SK-N-SH (cell line): ENCODE results near the gene SCFD1. TPM values are rescaled to one million over a fixed set of nuclear protein-coding genes. Genes with fewer than 3 reads are reported as not detected.

Experiments used
- CTCF ChIA-PET: fragments of 300-600, 350-600 bp; formaldehyde crosslinking; extraction: SDS; loops from one replicate; lab custom pipeline; 2021; lab: Yijun Ruan, JAX
- POLR2A ChIA-PET: fragments of 350-600 bp; sonication (Branson Sonifier 250); formaldehyde crosslinking; extraction: SDS; loops from one replicate; lab custom pipeline; 2020; ENCODE audit warnings: antibody characterized with exemption, inconsistent platforms; lab: Yijun Ruan, JAX
- DNase-seq: peaks from one replicate; pipeline ENCODE4 v3.0.0; 2012
- H2AFZ ChIP-seq: fragments of 200-600 bp; sonication (generic); 2 replicates; pipeline ENCODE4 v1.8.1; 2016; ENCODE audit warnings: antibody characterized with exemption, mild to moderate bottlenecking, low read depth
- H3F3A ChIP-seq: fragments of 200-600 bp; sonication (generic); replicated peaks from 2 replicates; pipeline ENCODE3; 2016; ENCODE audit warnings: antibody characterized with exemption, mild to moderate bottlenecking; ENCODE audit not compliant: insufficient read depth
- H3K27ac ChIP-seq, 2 experiments: fragments of 200-500 bp in 1 of 2; fragments of 200-600 bp in 1 of 2; sonication (Bioruptor generic) in 1 of 2; sonication (generic), shearing (Covaris generic) in 1 of 2; 2 replicates each; pipeline versions ENCODE4 v1.5.1 to v1.6.1; 2014 to 2016; ENCODE audit warnings: low read depth in 2 of 2, inconsistent platforms in 1 of 2, low read length in 1 of 2, mild to moderate bottlenecking in 1 of 2, mixed read lengths in 1 of 2
- H3K27me3 ChIP-seq: fragments of 200-600 bp; sonication (generic), shearing (Covaris generic); 2 replicates; pipeline ENCODE4 v1.6.1; 2016; ENCODE audit warnings: mixed run types; ENCODE audit not compliant: insufficient read depth
- H3K36me3 ChIP-seq, 2 experiments: fragments of 200-500 bp in 1 of 2; fragments of 200-600 bp in 1 of 2; sonication (Bioruptor generic) in 1 of 2; sonication (generic) in 1 of 2; replicated peaks in 1 of 2; 2 replicates each; pipeline versions ENCODE3 to v1.5.1; 2014 to 2016; ENCODE audit warnings: low read length in 1 of 2, mild to moderate bottlenecking in 1 of 2; ENCODE audit not compliant: insufficient read depth in 2 of 2, control insufficient read depth in 1 of 2
- H3K4me1 ChIP-seq, 2 experiments: fragments of 200-500 bp in 1 of 2; fragments of 200-600 bp in 1 of 2; sonication (Bioruptor generic) in 1 of 2; sonication (generic), shearing (Covaris generic) in 1 of 2; 2 replicates each; pipeline versions ENCODE4 v1.5.1 to v1.6.1; 2014 to 2016; ENCODE audit warnings: low read depth in 1 of 2, low read length in 1 of 2, mixed run types in 1 of 2; ENCODE audit not compliant: insufficient read depth in 2 of 2, control insufficient read depth in 1 of 2
- H3K4me2 ChIP-seq: fragments of 200-600 bp; sonication (generic), shearing (Covaris generic); 2 replicates; pipeline ENCODE4 v1.6.1; 2017; ENCODE audit warnings: mixed run types
- H3K4me3 ChIP-seq, 2 experiments: fragments of 200-500 bp in 1 of 2; fragments of 200-600 bp in 1 of 2; sonication (Bioruptor generic) in 1 of 2; sonication (generic), shearing (Covaris generic) in 1 of 2; 2 replicates each; pipeline versions ENCODE4 v1.5.1 to v1.8.1; 2014 to 2016; ENCODE audit warnings: low read depth in 2 of 2, inconsistent platforms in 1 of 2, low read length in 1 of 2, mild to moderate bottlenecking in 1 of 2, mixed read lengths in 1 of 2, moderate library complexity in 1 of 2
- H3K79me2 ChIP-seq: fragments of 200-600 bp; sonication (generic); 2 replicates; pipeline ENCODE4 v1.8.1; 2017; ENCODE audit warnings: mild to moderate bottlenecking; ENCODE audit not compliant: insufficient read depth
- H3K9ac ChIP-seq: fragments of 200-600 bp; sonication (generic); 2 replicates; pipeline ENCODE4 v1.6.1; 2017; ENCODE audit warnings: mixed run types
- H3K9me2 ChIP-seq: fragments of 200-600 bp; sonication (generic); 2 replicates; pipeline ENCODE4 v1.6.1; 2017; ENCODE audit warnings: mixed run types
- H3K9me3 ChIP-seq: fragments of 200-600 bp; sonication (generic); 2 replicates; pipeline ENCODE4 v1.6.1; 2017; ENCODE audit warnings: mixed run types, mild to moderate bottlenecking, moderate library complexity
- H4K20me1 ChIP-seq: fragments of 200-600 bp; sonication (generic); 2 replicates; pipeline ENCODE4 v1.6.1; 2017; ENCODE audit warnings: mild to moderate bottlenecking, mixed run types; ENCODE audit not compliant: insufficient read depth
- CHD2 ChIP-seq: fragments of 150-350 bp; IDR thresholded peaks from 2 replicates; pipeline ENCODE4 v1.6.1; 2018; ENCODE audit warnings: low read length; ENCODE audit not compliant: partially characterized antibody
- ELF1 ChIP-seq: IDR thresholded peaks from 2 replicates; pipeline ENCODE4 v1.4.0; 2012
- GABPA ChIP-seq: IDR thresholded peaks from 2 replicates; pipeline ENCODE4 v1.4.0; 2012; ENCODE audit warnings: low read depth, mild to moderate bottlenecking
- JUND ChIP-seq: IDR thresholded peaks from 2 replicates; pipeline ENCODE4 v1.4.0; 2012
- MXI1 ChIP-seq: IDR thresholded peaks from 2 replicates; pipeline ENCODE4 v1.6.1; 2012; ENCODE audit warnings: mild to moderate bottlenecking, low read depth, low read length, improper control_type of control experiment
- NRF1 ChIP-seq: IDR thresholded peaks from 2 replicates; pipeline ENCODE4 v1.6.1; 2012; ENCODE audit warnings: low read depth, mild to moderate bottlenecking, low read length
- POLR2AphosphoS5 ChIP-seq: IDR thresholded peaks from 2 replicates; pipeline ENCODE4 v1.6.1; 2012; ENCODE audit warnings: low read depth, low read length
- RCOR1 ChIP-seq: fragments of 150-350 bp; IDR thresholded peaks from 2 replicates; pipeline ENCODE4 v1.6.1; 2017; ENCODE audit warnings: antibody characterized with exemption, low read length
- RXRA ChIP-seq: IDR thresholded peaks from 2 replicates; pipeline ENCODE4 v1.4.0; 2012; ENCODE audit warnings: low read depth, mild to moderate bottlenecking, borderline replicate concordance
- SIN3A ChIP-seq: IDR thresholded peaks from 2 replicates; pipeline ENCODE4 v1.6.1; 2012; ENCODE audit warnings: low read depth, mild to moderate bottlenecking, low read length, moderate library complexity, borderline replicate concordance
- TCF12 ChIP-seq: IDR thresholded peaks from 2 replicates; pipeline ENCODE4 v1.4.0; 2012
- TEAD4 ChIP-seq: IDR thresholded peaks from 2 replicates; pipeline ENCODE4 v1.4.0; 2012; ENCODE audit warnings: mild to moderate bottlenecking, borderline replicate concordance; ENCODE audit not compliant: insufficient read depth
- WGBS: methylation state at CpG from one replicate; pipeline ENCODE4 v1.1.6; 2017; ENCODE audit warnings: low lambda C conversion rate; 5-methylcytosine and 5-hydroxymethylcytosine counted together
- polyA plus RNA-seq, 3 experiments: library from polyadenylated mRNA; depleted of rRNA; stranded (reverse); fragments of >200 nt; gene quantifications; 2 replicates each; pipeline ENCODE4 v1.2.3, GENCODE V29; 2012
- TF ChIP-seq, protein P1 (sequence below): IDR thresholded peaks from 2 replicates; pipeline ENCODE4 v1.4.0; 2012; ENCODE audit warnings: low read depth, borderline replicate concordance
- TF ChIP-seq, protein P2 (sequence below): fragments of 200-600 bp; sonication (generic); IDR thresholded peaks from 2 replicates; pipeline ENCODE4 v1.6.1; 2017; ENCODE audit warnings: antibody characterized with exemption, mild to moderate bottlenecking, moderate library complexity
- TF ChIP-seq, protein P3 (sequence below): IDR thresholded peaks from 2 replicates; pipeline ENCODE4 v1.6.1; 2012; ENCODE audit warnings: mild to moderate bottlenecking, low read depth, low read length, moderate library complexity
- TF ChIP-seq, protein P4 (sequence below): fragments of 150-350 bp; IDR thresholded peaks from 2 replicates; pipeline ENCODE4 v1.6.1; 2016; ENCODE audit warnings: mild to moderate bottlenecking, low read depth, low read length
- TF ChIP-seq, protein P5 (sequence below): IDR thresholded peaks from 2 replicates; pipeline ENCODE4; 2012
- TF ChIP-seq, protein P6 (sequence below): fragments of 150-350 bp; IDR thresholded peaks from 2 replicates; pipeline ENCODE4 v1.6.1; 2017; ENCODE audit warnings: antibody characterized with exemption, low read length, low read depth, borderline replicate concordance

SCFD1 gene
- polyA plus RNA-seq, 1 of the 3 experiments (the other 2 are of a cell fraction), result 31.4 TPM

DNA sequence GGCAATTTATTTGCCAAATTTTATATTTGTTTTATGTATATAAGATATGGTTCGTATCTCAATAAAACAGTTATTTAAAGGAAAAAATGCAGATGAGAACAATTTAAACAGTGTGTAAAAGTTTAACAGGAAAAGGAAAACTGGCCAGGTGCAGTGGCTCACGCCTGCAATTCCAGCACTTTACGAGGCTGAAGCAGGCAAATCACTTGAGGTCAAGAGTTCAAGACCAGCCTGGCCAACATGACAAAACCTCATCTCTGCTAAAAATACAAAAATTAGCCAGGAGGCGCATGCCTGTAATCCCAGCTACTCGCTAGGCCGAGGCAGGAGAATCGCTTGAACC, 40.9 kb upstream of the SCFD1 start:
- no peaks in the 10 kb centered on the region for H3K27me3 ChIP-seq
- ChIA-PET CTCF (no interaction called here), POLR2A (no interaction called here)
- no peak overlapping the region for H3K4me2 ChIP-seq
- no peak for DNase-seq
- H3K27ac ChIP-seq, result no peak overlapping the region
- H3K4me1 ChIP-seq, result no peaks in the 10 kb centered on the region
- H3K9ac ChIP-seq, result no peak overlapping the region
- H3K4me3 ChIP-seq, result no peak overlapping the region
- peaks cover 7% of the 10 kb centered on the region in 2 experiments for H3K36me3 ChIP-seq
- WGBS, result 95% methylated on average over 7 of the region's 7 CpGs
- H3K9me3 ChIP-seq, result peaks cover 4% of the 10 kb centered on the region; the same call in 1 of the 2 replicates
- peaks cover 100% of the 10 kb centered on the region for H3K79me2 ChIP-seq
- no peaks in the 10 kb centered on the region for H3F3A ChIP-seq
- H4K20me1 ChIP-seq, result peaks cover 31% of the 10 kb centered on the region; the same call in 1 of the 2 replicates
- TF ChIP-seq SIN3A (no peak), TCF12 (no peak), GABPA (no peak), TEAD4 (no peak), ELF1 (no peak), POLR2AphosphoS5 (no peak), MXI1 (no peak), RCOR1 (no peak), JUND (no peak), RXRA (no peak), NRF1 (no peak), CHD2 (no peak)
- TF ChIP-seq, protein P1, sequence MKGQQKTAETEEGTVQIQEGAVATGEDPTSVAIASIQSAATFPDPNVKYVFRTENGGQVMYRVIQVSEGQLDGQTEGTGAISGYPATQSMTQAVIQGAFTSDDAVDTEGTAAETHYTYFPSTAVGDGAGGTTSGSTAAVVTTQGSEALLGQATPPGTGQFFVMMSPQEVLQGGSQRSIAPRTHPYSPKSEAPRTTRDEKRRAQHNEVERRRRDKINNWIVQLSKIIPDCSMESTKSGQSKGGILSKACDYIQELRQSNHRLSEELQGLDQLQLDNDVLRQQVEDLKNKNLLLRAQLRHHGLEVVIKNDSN, result no peak
- TF ChIP-seq, protein P2, sequence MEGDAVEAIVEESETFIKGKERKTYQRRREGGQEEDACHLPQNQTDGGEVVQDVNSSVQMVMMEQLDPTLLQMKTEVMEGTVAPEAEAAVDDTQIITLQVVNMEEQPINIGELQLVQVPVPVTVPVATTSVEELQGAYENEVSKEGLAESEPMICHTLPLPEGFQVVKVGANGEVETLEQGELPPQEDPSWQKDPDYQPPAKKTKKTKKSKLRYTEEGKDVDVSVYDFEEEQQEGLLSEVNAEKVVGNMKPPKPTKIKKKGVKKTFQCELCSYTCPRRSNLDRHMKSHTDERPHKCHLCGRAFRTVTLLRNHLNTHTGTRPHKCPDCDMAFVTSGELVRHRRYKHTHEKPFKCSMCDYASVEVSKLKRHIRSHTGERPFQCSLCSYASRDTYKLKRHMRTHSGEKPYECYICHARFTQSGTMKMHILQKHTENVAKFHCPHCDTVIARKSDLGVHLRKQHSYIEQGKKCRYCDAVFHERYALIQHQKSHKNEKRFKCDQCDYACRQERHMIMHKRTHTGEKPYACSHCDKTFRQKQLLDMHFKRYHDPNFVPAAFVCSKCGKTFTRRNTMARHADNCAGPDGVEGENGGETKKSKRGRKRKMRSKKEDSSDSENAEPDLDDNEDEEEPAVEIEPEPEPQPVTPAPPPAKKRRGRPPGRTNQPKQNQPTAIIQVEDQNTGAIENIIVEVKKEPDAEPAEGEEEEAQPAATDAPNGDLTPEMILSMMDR, result no peak
- TF ChIP-seq, protein P3, sequence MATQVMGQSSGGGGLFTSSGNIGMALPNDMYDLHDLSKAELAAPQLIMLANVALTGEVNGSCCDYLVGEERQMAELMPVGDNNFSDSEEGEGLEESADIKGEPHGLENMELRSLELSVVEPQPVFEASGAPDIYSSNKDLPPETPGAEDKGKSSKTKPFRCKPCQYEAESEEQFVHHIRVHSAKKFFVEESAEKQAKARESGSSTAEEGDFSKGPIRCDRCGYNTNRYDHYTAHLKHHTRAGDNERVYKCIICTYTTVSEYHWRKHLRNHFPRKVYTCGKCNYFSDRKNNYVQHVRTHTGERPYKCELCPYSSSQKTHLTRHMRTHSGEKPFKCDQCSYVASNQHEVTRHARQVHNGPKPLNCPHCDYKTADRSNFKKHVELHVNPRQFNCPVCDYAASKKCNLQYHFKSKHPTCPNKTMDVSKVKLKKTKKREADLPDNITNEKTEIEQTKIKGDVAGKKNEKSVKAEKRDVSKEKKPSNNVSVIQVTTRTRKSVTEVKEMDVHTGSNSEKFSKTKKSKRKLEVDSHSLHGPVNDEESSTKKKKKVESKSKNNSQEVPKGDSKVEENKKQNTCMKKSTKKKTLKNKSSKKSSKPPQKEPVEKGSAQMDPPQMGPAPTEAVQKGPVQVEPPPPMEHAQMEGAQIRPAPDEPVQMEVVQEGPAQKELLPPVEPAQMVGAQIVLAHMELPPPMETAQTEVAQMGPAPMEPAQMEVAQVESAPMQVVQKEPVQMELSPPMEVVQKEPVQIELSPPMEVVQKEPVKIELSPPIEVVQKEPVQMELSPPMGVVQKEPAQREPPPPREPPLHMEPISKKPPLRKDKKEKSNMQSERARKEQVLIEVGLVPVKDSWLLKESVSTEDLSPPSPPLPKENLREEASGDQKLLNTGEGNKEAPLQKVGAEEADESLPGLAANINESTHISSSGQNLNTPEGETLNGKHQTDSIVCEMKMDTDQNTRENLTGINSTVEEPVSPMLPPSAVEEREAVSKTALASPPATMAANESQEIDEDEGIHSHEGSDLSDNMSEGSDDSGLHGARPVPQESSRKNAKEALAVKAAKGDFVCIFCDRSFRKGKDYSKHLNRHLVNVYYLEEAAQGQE, result no peak
- TF ChIP-seq, protein P4, sequence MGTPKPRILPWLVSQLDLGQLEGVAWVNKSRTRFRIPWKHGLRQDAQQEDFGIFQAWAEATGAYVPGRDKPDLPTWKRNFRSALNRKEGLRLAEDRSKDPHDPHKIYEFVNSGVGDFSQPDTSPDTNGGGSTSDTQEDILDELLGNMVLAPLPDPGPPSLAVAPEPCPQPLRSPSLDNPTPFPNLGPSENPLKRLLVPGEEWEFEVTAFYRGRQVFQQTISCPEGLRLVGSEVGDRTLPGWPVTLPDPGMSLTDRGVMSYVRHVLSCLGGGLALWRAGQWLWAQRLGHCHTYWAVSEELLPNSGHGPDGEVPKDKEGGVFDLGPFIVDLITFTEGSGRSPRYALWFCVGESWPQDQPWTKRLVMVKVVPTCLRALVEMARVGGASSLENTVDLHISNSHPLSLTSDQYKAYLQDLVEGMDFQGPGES, result no peak
- TF ChIP-seq, protein P5, sequence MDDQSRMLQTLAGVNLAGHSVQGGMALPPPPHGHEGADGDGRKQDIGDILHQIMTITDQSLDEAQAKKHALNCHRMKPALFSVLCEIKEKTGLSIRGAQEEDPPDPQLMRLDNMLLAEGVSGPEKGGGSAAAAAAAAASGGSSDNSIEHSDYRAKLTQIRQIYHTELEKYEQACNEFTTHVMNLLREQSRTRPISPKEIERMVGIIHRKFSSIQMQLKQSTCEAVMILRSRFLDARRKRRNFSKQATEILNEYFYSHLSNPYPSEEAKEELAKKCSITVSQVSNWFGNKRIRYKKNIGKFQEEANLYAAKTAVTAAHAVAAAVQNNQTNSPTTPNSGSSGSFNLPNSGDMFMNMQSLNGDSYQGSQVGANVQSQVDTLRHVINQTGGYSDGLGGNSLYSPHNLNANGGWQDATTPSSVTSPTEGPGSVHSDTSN, result no peak
- TF ChIP-seq, protein P6, sequence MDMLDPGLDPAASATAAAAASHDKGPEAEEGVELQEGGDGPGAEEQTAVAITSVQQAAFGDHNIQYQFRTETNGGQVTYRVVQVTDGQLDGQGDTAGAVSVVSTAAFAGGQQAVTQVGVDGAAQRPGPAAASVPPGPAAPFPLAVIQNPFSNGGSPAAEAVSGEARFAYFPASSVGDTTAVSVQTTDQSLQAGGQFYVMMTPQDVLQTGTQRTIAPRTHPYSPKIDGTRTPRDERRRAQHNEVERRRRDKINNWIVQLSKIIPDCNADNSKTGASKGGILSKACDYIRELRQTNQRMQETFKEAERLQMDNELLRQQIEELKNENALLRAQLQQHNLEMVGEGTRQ, result no peak
- H2AFZ ChIP-seq, result no peak overlapping the region
- H3K9me2 ChIP-seq, result no peaks in the 10 kb centered on the region
